Pancreas (tissue), 10 donors: ENCODE results near the gene KRT15. TPM values are rescaled to one million over a fixed set of nuclear protein-coding genes. Genes with fewer than 3 reads are reported as not detected.

ENCODE experiments used
- ATAC-seq, 4 donors: fragments of 200-7000 bp; cut with Tn5 transposase; one replicate each; pipeline versions ENCODE4 v1.8.0 to v1.9.1; 2020; ENCODE audit warnings: mild to moderate bottlenecking in 4 of 4, moderate library complexity in 4 of 4
- DNase-seq, 6 donors: peaks; one replicate each; pipeline ENCODE4 v3.0.0-alpha.2; 2020
- FAIRE-seq: peaks from 2 replicates; lab custom pipeline; 2012; peaks lifted over from hg19 to GRCh38; lab: Jason Lieb, UNC
- H3K27ac ChIP-seq, 4 donors: fragments of 200-600 bp; sonication (generic); 1 replicate in 3 of 4; 2 replicates in 1 of 4; pipeline versions ENCODE4 v1.5.0 to v1.8.0; 2020
- H3K27me3 ChIP-seq, 4 donors: fragments of 200-600 bp; one replicate each; pipeline ENCODE4 v1.8.0; 2021
- H3K36me3 ChIP-seq, 3 donors: fragments of 200-600 bp; sonication (generic) in 1 of 3; one replicate each; pipeline versions ENCODE4 v1.5.0 to v1.8.0; 2020 to 2021
- H3K4me1 ChIP-seq, 3 donors: fragments of 200-600 bp; one replicate each; pipeline ENCODE4 v1.8.0; 2021
- H3K4me3 ChIP-seq, 4 donors: fragments of 200-600 bp; sonication (generic) in 2 of 4; one replicate each; pipeline versions ENCODE4 v1.5.0 to v1.8.0; 2020 to 2021
- H3K9me3 ChIP-seq, 4 donors: fragments of 200-600 bp; one replicate each; pipeline ENCODE4 v1.8.0; 2021
- WGBS, 2 donors: extraction: QIAGEN DNeasy Blood & Tissue Kit; methylation state at CpG; one replicate each; pipeline ENCODE4 v1.1.7; 2013; 5-methylcytosine and 5-hydroxymethylcytosine counted together
- intact Hi-C, 3 donors: fragments of 100-400 bp; cut with DNase I; formaldehyde crosslinking; loops; one replicate each; pipeline versions ENCODE4 v1.11.1 to v1.14.2; 2022
- polyA plus RNA-seq, 2 donors: library from polyadenylated mRNA; stranded (reverse); fragments of 200-250 nt; gene quantifications; one replicate each; pipeline ENCODE4 v1.2.3, GENCODE V29; 2013
- total RNA-seq, 6 donors: library from RNA; stranded (reverse); fragmentation: NEBNext Ultra II Directional in 4 of 6; extraction: Animal tissue kit (Norgen Biotek cat#: 25700) in 4 of 6; gene quantifications; one replicate each; pipeline versions ENCODE4 v1.2.1 to v1.2.4, GENCODE V29; 2021 to 2023
- TF ChIP-seq, protein P1 (sequence below), 4 donors: fragments of 200-600 bp; sonication (generic) in 3 of 4; IDR thresholded peaks; one replicate each; pipeline versions ENCODE4 v1.5.0 to v1.8.0; 2021; ENCODE audit warnings: antibody characterized with exemption in 4 of 4
- donor health status: healthy with polysubstance abuse.
- donor health status: DM: no; HTN: no; CAD: no; lungs with moderate emphysema.
- donor health status: DM: no; HTN: no; CAD: no.
- donor health status: control.
- donor health status: control.
- donor health status: Bipolar disorder and iron deficiency.
- donor health status: DM: yes; HTN: yes; CAD: no.
- donor health status: DM: no; HTN: no; CAD: no.
- donor health status: DM: no; HTN: no; CAD: no.
- donor health status: DM: yes; HTN: yes; CAD: no.

KRT15 gene
- total and polyA plus RNA-seq, 8 donors: 0.20 to 1.4 (median 0.78) TPM

DNA sequence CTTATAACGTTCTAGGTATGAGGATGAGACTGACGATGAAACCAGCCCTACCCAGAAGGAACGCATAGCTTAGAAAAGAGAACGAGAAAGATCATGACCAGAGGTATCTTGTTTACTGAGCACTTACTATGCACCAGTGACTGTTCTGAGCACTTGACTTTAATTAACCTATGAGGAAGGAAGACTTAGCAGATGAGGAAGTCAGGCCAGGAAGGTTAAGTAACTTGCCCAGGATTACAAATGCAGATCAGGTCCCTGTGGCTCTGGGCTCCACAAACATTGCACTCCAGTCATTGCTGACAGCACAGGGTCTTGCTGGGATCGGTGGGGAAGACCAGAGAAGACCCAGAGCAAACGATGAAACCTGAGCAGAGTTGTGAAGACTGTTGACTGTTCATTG is 20.4 kb downstream of the KRT15 start:
- WGBS, 2 donors: 59 to 63% methylated on average over 6 of the region's 6 CpGs
- no peaks in the 10 kb centered on the region for H3K27me3 ChIP-seq
- no peaks in the 10 kb centered on the region for H3K9me3 ChIP-seq
- no peaks in the 10 kb centered on the region for H3K36me3 ChIP-seq
- H3K27ac ChIP-seq: peak overlapping the region in 1 of 4 donors; percentile 25
- TF ChIP-seq, protein P1, sequence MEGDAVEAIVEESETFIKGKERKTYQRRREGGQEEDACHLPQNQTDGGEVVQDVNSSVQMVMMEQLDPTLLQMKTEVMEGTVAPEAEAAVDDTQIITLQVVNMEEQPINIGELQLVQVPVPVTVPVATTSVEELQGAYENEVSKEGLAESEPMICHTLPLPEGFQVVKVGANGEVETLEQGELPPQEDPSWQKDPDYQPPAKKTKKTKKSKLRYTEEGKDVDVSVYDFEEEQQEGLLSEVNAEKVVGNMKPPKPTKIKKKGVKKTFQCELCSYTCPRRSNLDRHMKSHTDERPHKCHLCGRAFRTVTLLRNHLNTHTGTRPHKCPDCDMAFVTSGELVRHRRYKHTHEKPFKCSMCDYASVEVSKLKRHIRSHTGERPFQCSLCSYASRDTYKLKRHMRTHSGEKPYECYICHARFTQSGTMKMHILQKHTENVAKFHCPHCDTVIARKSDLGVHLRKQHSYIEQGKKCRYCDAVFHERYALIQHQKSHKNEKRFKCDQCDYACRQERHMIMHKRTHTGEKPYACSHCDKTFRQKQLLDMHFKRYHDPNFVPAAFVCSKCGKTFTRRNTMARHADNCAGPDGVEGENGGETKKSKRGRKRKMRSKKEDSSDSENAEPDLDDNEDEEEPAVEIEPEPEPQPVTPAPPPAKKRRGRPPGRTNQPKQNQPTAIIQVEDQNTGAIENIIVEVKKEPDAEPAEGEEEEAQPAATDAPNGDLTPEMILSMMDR (IDR thresholded peaks at IDR 0.05): no peak
- H3K4me1 ChIP-seq: no peaks in the 10 kb centered on the region
- peak in 1 of 4 donors; percentile 16 for ATAC-seq
- FAIRE-seq: no peak
- intact Hi-C loops: no loop called here
- no peak for DNase-seq
- no peak overlapping the region for H3K4me3 ChIP-seq

DNA sequence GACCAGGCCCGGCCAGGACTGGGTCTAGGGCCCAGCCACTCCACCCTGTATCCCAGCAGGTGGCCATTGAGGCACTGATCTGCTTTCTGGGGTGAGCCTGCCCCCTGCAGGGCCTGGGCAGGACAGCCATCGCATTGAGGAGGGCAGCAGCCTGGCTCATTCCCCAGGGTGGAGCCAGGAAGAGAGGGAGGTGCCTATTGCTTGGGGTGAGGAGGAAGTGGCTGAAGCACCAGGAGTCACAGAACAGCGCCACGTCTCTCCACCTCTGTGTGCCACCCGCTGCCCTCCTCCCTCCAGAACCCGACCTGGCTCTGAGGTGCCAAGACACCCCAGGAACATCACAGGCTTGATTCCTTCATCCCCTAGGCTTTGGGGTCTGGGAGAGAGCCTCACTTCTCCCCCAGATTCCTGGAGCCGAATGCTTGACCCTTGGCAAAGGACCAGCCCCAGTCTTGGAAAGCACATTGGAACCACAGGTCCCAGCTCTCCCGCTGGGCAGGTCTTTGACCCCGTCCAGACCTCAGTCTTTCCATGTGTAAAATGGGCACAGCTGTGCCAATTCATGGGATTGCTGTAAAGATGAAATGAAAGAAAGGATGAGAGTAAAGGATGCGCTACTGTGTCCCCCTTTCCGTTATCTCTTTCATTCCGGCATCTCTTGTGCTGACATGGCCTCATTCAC is 21.7 kb downstream of the KRT15 start:
- ATAC-seq (peak; percentile 85 to 97 (median 93)), FAIRE-seq (no peak), DNase-seq (peak; percentile 60 to 80 (median 64))
- intact Hi-C loops: no loop called here
- WGBS, 2 donors: 46 to 52% methylated on average over 12 of the region's 12 CpGs
- H3K27me3 ChIP-seq: no peaks in the 10 kb centered on the region
- H3K4me1 ChIP-seq: no peaks in the 10 kb centered on the region
- no peaks in the 10 kb centered on the region for H3K36me3 ChIP-seq
- H3K4me3 ChIP-seq: no peak overlapping the region
- no peaks in the 10 kb centered on the region for H3K9me3 ChIP-seq
- TF ChIP-seq, protein P1 (IDR thresholded peaks at IDR 0.05): peak; percentile 29 to 43 (median 36)
- peak overlapping the region in 1 of 4 donors; percentile 48 for H3K27ac ChIP-seq

DNA sequence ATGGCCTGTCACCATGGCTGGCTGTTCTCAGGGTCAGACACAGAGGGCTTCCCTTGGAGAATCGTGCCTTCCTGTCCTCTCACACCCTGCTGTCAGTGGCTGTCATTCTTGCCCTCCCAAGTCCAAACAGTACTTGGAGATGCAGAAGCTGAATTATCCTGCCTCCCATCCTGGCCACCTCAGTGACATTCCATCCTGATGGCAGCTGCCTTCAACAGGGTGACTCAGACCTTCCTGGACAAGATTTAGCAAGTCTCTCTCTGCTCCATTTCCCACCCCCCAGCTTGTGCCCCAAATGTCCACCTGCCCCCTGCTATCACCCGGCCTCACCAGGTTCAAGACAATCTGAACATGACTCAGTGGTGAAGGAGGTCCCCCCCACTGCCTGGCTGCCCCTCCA is 24.2 kb downstream of the KRT15 start:
- intact Hi-C loops: no loop called here
- Histone ChIP-seq H3K36me3 (no peaks in the 10 kb centered on the region), H3K4me3 (no peak overlapping the region), H3K27me3 (no peaks in the 10 kb centered on the region), H3K9me3 (no peaks in the 10 kb centered on the region), H3K4me1 (no peaks in the 10 kb centered on the region), H3K27ac (no peak overlapping the region)
- ATAC-seq (no peak), DNase-seq (no peak), FAIRE-seq (no peak)
- TF ChIP-seq, protein P1 (IDR thresholded peaks at IDR 0.05): no peak
- WGBS, 2 donors: 57 to 69% methylated on average over 2 of the region's 2 CpGs

DNA sequence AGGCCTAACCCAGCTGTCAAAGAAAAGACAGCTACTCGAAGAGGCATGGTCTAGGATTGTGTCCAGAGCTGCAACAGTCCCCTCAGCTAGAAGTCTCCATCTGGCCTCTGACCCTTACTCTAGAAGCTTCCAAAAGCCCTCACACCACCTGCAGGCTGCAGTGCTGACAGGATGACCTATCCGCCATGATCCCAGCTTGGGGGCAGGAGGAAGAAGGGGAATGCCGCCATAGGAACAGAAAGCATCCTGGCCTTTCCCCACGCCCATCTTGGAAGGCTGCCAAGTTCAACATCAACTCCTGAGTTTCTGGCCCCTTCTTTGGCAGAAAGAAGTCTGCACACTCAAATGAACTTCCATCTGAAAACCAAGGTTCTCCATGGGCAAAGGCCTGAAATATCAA is 25.9 kb downstream of the KRT15 start:
- intact Hi-C loops: no loop called here
- FAIRE-seq (no peak), DNase-seq (peak in 2 of 6 donors; percentile 33 to 45), ATAC-seq (no peak)
- no peaks in the 10 kb centered on the region for H3K9me3 ChIP-seq
- H3K27me3 ChIP-seq: no peaks in the 10 kb centered on the region
- no peaks in the 10 kb centered on the region for H3K36me3 ChIP-seq
- TF ChIP-seq, protein P1 (IDR thresholded peaks at IDR 0.05): no peak
- WGBS, 2 donors: 32 to 46% methylated on average over 4 of the region's 4 CpGs
- H3K27ac ChIP-seq: peak overlapping the region in 1 of 4 donors; percentile 44
- no peaks in the 10 kb centered on the region for H3K4me1 ChIP-seq
- no peak overlapping the region for H3K4me3 ChIP-seq

DNA sequence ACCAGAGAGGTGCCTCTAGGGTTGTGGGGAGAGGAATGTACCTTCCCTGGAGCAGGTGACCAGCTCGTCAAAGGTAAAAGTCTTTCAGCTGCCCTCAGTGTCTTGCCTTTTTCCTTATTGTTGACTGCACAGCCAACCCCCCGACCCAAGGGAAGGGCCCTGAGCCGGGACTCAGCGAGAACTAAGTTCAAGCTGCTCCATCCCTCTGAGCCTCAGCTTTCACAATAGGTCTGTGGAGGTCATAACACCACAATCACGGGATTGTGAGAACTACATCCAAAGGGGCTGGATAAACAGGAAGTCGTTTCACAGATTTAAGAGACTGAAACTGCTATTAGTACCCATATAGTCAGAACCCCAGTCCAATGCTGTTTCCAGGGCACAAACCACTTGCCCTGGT is 26.3 kb downstream of the KRT15 start:
- Histone ChIP-seq H3K36me3 (no peaks in the 10 kb centered on the region), H3K9me3 (no peaks in the 10 kb centered on the region), H3K4me3 (no peak overlapping the region), H3K4me1 (no peaks in the 10 kb centered on the region), H3K27ac (peak overlapping the region in 1 of 4 donors; percentile 44), H3K27me3 (no peaks in the 10 kb centered on the region)
- ATAC-seq (peak in 2 of 4 donors; percentile 7 to 45), FAIRE-seq (no peak), DNase-seq (no peak)
- TF ChIP-seq, protein P1 (IDR thresholded peaks at IDR 0.05): no peak
- WGBS, 2 donors: 54 to 58% methylated on average over 6 of the region's 6 CpGs
- intact Hi-C loops: no loop called here
